Neural progenitor cell (in vitro differentiated cells): ENCODE results near the gene IER5. TPM values are rescaled to one million over a fixed set of nuclear protein-coding genes. Genes with fewer than 3 reads are reported as not detected.

Source experiments
- DNase-seq: peaks from one replicate; pipeline ENCODE4 v3.0.0-alpha.2; 2016; ENCODE audit warnings: low spot score
- H2AFZ ChIP-seq: fragments of 200-600 bp; sonication (generic); replicated peaks from 2 replicates; pipeline ENCODE4 v1.6.1; 2016; ENCODE audit warnings: antibody characterized with exemption
- H3F3A ChIP-seq: fragments of 200-600 bp; sonication (generic); 2 replicates; pipeline ENCODE4 v1.6.1; 2016; ENCODE audit warnings: antibody characterized with exemption, low read depth
- H3K27ac ChIP-seq: fragments of 200-600 bp; sonication (generic); 2 replicates; pipeline ENCODE4 v1.5.1; 2016; ENCODE audit warnings: mild to moderate bottlenecking
- H3K27me3 ChIP-seq: fragments of 200-600 bp; sonication (generic); 2 replicates; pipeline ENCODE4 v1.6.1; 2016; ENCODE audit warnings: mild to moderate bottlenecking, moderate library complexity
- H3K36me3 ChIP-seq: fragments of 200-600 bp; sonication (generic); 2 replicates; pipeline ENCODE4 v1.5.1; 2016
- H3K4me1 ChIP-seq: fragments of 200-600 bp; sonication (generic); 2 replicates; pipeline ENCODE4 v1.6.1; 2016; ENCODE audit warnings: mixed run types
- H3K4me2 ChIP-seq: fragments of 200-600 bp; sonication (generic); 2 replicates; pipeline ENCODE4 v1.6.1; 2016
- H3K4me3 ChIP-seq: fragments of 200-600 bp; sonication (generic); 2 replicates; pipeline ENCODE4 v1.5.1; 2016
- H3K79me2 ChIP-seq: fragments of 200-600 bp; sonication (generic); 2 replicates; pipeline ENCODE4 v1.6.1; 2016; ENCODE audit warnings: low read depth
- H3K9ac ChIP-seq: fragments of 200-600 bp; sonication (generic); 2 replicates; pipeline ENCODE4 v1.6.1; 2016
- H3K9me3 ChIP-seq: fragments of 200-600 bp; sonication (generic); 2 replicates; pipeline ENCODE4 v1.5.1; 2016; ENCODE audit warnings: low read depth
- H4K20me1 ChIP-seq: fragments of 200-600 bp; sonication (generic); 2 replicates; pipeline ENCODE4 v1.6.1; 2016; ENCODE audit warnings: low read depth
- H3K27ac Mint-ChIP-seq: 3 replicates; pipeline ENCODE4 v1.8.0; 2021; ENCODE audit warnings: mixed read lengths
- H3K27me3 Mint-ChIP-seq: 2 replicates; pipeline ENCODE4 v1.8.0; 2022; ENCODE audit warnings: low read depth, mild to moderate bottlenecking, inconsistent platforms, moderate library complexity, mixed read lengths; ENCODE audit not compliant: insufficient read depth
- H3K36me3 Mint-ChIP-seq: 3 replicates; pipeline ENCODE4 v1.8.0; 2021; ENCODE audit warnings: mixed read lengths
- H3K4me1 Mint-ChIP-seq: 3 replicates; pipeline ENCODE4 v1.8.0; 2021; ENCODE audit warnings: mixed read lengths
- H3K4me3 Mint-ChIP-seq: 3 replicates; pipeline ENCODE4 v1.8.0; 2021; ENCODE audit warnings: mild to moderate bottlenecking, moderate library complexity, mixed read lengths
- H3K9me3 Mint-ChIP-seq: 3 replicates; pipeline ENCODE4 v1.8.0; 2020; ENCODE audit warnings: mixed read lengths
- EZH2 ChIP-seq: fragments of 200-600 bp; sonication (generic); IDR thresholded peaks from 2 replicates; pipeline ENCODE4 v1.6.1; 2017; ENCODE audit warnings: antibody characterized with exemption, mild to moderate bottlenecking, moderate library complexity
- EZH2phosphoT487 ChIP-seq: fragments of 200-600 bp; sonication (generic); IDR thresholded peaks from 2 replicates; pipeline ENCODE4 v1.6.1; 2017; ENCODE audit warnings: antibody characterized with exemption
- total RNA-seq: library from RNA; depleted of rRNA; stranded (reverse); fragments of >200 nt; gene quantifications from 2 replicates; pipeline ENCODE4 v1.2.3, GENCODE V29; 2015; ENCODE audit warnings: low replicate concordance
- TF ChIP-seq, protein P1 (sequence below): fragments of 200-600 bp; sonication (generic); IDR thresholded peaks from 2 replicates; pipeline ENCODE4 v1.5.1; 2017; ENCODE audit warnings: antibody characterized with exemption, mild to moderate bottlenecking

IER5 gene
- total RNA-seq, 1 donor from 2014 or later, result 8.0 TPM

DNA sequence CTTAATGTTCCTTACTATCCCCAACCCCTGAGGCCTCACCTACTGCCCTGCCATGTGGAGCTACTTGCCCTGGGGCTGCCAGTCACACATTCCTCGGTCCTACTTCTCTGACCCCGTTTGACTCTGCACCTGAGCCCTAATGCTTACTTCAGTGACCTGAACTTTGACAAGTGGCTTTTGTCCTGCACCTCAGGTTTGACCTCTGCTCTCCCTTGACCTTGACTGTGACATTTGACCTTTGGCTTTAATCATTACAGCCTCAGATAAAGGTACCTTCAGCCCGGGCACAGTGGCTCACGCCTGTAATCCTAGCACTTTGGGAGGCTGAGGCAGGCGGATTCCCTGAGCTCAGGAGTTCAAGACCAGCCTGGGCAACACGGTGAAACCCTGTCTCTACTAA, 31.9 kb upstream of the IER5 start:
- no peaks in the 10 kb centered on the region for H3K4me1 Mint-ChIP-seq
- no peaks in the 10 kb centered on the region for H3K36me3 ChIP-seq
- no peak for TF ChIP-seq EZH2phosphoT487
- TF ChIP-seq EZH2, result no peak
- TF ChIP-seq, protein P1, sequence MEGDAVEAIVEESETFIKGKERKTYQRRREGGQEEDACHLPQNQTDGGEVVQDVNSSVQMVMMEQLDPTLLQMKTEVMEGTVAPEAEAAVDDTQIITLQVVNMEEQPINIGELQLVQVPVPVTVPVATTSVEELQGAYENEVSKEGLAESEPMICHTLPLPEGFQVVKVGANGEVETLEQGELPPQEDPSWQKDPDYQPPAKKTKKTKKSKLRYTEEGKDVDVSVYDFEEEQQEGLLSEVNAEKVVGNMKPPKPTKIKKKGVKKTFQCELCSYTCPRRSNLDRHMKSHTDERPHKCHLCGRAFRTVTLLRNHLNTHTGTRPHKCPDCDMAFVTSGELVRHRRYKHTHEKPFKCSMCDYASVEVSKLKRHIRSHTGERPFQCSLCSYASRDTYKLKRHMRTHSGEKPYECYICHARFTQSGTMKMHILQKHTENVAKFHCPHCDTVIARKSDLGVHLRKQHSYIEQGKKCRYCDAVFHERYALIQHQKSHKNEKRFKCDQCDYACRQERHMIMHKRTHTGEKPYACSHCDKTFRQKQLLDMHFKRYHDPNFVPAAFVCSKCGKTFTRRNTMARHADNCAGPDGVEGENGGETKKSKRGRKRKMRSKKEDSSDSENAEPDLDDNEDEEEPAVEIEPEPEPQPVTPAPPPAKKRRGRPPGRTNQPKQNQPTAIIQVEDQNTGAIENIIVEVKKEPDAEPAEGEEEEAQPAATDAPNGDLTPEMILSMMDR, result no peak

DNA sequence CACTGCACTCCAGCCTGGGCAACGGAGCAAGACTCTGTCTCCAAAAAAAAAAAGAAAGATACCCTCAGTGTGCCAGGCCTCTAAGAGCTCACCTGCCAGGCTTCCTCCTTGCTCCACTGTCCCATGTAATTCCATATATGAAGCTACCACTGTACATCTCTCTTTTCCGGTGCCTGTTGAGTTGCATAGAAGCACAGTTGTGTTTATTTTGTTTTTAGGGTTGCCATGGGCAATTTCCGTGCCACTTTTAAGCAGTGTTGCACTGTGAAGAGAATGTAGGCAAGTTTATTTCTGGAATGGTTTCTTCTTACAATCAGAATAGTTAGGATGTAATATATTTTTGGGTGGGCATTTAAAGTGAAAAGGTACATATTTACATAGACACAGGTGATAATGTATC, 31.4 kb upstream of the IER5 start:
- DNase-seq, result no peak
- no peak overlapping the region for H3K4me2 ChIP-seq
- Mint-ChIP-seq H3K4me1 (no peaks in the 10 kb centered on the region), H3K9me3 (peaks cover 6% of the 10 kb centered on the region), H3K4me3 (no peak overlapping the region), H3K27ac (no peak overlapping the region), H3K27me3 (peaks cover 13% of the 10 kb centered on the region), H3K36me3 (no peaks in the 10 kb centered on the region)
- TF ChIP-seq EZH2, result no peak
- TF ChIP-seq EZH2phosphoT487, result no peak
- TF ChIP-seq, protein P1, result no peak
- H2AFZ ChIP-seq, result no peak overlapping the region
- H3K4me1 ChIP-seq, result no peaks in the 10 kb centered on the region
- H3K9me3 ChIP-seq, result no peaks in the 10 kb centered on the region
- no peaks in the 10 kb centered on the region for H4K20me1 ChIP-seq
- H3K79me2 ChIP-seq, result no peaks in the 10 kb centered on the region
- H3F3A ChIP-seq, result no peaks in the 10 kb centered on the region
- H3K36me3 ChIP-seq, result no peaks in the 10 kb centered on the region
- no peak overlapping the region for H3K27ac ChIP-seq
- no peak overlapping the region for H3K9ac ChIP-seq
- H3K4me3 ChIP-seq, result no peak overlapping the region
- H3K27me3 ChIP-seq, result no peaks in the 10 kb centered on the region

More for the DNA sequence above, 31.9 kb upstream of the IER5 start:
- Histone ChIP-seq H3K79me2 (no peaks in the 10 kb centered on the region), H3F3A (no peaks in the 10 kb centered on the region), H3K4me3 (no peak overlapping the region), H3K4me1 (no peaks in the 10 kb centered on the region), H3K27me3 (no peaks in the 10 kb centered on the region), H2AFZ (no peak overlapping the region), H4K20me1 (no peaks in the 10 kb centered on the region), H3K9me3 (no peaks in the 10 kb centered on the region), H3K9ac (no peak overlapping the region), H3K27ac (no peak overlapping the region), H3K4me2 (no peak overlapping the region)
- Mint-ChIP-seq H3K27ac (no peak overlapping the region), H3K36me3 (no peaks in the 10 kb centered on the region), H3K9me3 (peaks cover 6% of the 10 kb centered on the region), H3K4me3 (no peak overlapping the region), H3K27me3 (peaks cover 13% of the 10 kb centered on the region)
- DNase-seq, result no peak

DNA sequence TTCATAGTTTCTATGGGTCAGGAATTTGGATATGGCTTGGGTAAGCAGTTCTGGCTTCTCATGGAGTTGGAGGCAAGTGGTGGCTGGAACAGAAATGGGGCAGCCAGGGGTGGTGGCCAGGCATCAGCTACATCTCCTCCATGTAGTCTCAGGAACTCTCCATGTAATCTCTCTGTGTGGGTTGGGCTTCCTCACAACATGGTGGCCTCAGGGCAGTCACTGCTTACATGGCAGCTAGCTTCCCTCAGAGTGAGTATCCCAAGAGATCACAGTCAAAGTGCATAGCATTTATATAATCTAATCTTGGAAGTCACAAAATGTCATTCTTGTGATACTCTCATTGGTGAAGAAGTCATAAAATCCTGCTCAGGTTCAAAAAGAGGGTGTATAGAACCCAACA, 29.1 kb upstream of the IER5 start:
- Mint-ChIP-seq H3K36me3 (no peaks in the 10 kb centered on the region), H3K4me1 (peaks cover 18% of the 10 kb centered on the region), H3K27me3 (peaks cover 12% of the 10 kb centered on the region), H3K27ac (no peak overlapping the region), H3K9me3 (peaks cover 6% of the 10 kb centered on the region), H3K4me3 (no peak overlapping the region)
- Histone ChIP-seq H3K4me3 (no peak overlapping the region), H2AFZ (no peak overlapping the region), H3K9ac (no peak overlapping the region), H3K79me2 (no peaks in the 10 kb centered on the region), H3K4me2 (no peak overlapping the region), H4K20me1 (no peaks in the 10 kb centered on the region), H3F3A (peaks cover 6% of the 10 kb centered on the region), H3K36me3 (no peaks in the 10 kb centered on the region), H3K9me3 (no peaks in the 10 kb centered on the region), H3K27me3 (no peaks in the 10 kb centered on the region), H3K27ac (no peak overlapping the region), H3K4me1 (peaks cover 13% of the 10 kb centered on the region)
- no peak for DNase-seq
- TF ChIP-seq, protein P1, result no peak
- TF ChIP-seq EZH2 (no peak), EZH2phosphoT487 (no peak)
